ENCODE results near the gene TNRC6B.

GRCh38 chr22:40330086-40330485 lies 152.4 kb downstream of the TNRC6B start:
- TF ChIP-seq CTCF (conservative IDR thresholded peaks at IDR 0.05 in 1 of 2, IDR thresholded peaks at IDR 0.05 in 1 of 2; ENCODE audit: extremely low read depth in 1 of 2, insufficient read depth in 1 of 2, low read depth in 1 of 2, low read length in 2 of 2) (no peak), EZH2 (IDR thresholded peaks at IDR 0.05; ENCODE audit: borderline replicate concordance, low read length) (no peak)

Measured in mammary epithelial cell (primary cell).